CD4-positive, alpha-beta memory T cell (primary cell): ENCODE data around the gene FKBP6. TPM values are rescaled to one million over a fixed set of nuclear protein-coding genes. Genes with fewer than 3 reads are reported as not detected.
"Not testable (repeated sequence)": the region's sequence is repeated elsewhere in the genome, so short reads cannot be mapped to it uniquely, and the experiment has no call there.

Source experiments
- CTCF ChIA-PET: fragments of 350-600 bp; sonication (Branson Sonifier 250); formaldehyde crosslinking; loops from one replicate; lab custom pipeline; 2021; ENCODE audit warnings: inconsistent platforms; ENCODE audit not compliant: partially characterized antibody; lab: Charles Lee
- POLR2A ChIA-PET: fragments of 350-600 bp; sonication (Branson Sonifier 250); formaldehyde crosslinking; loops from one replicate; lab custom pipeline; 2021; ENCODE audit not compliant: partially characterized antibody; lab: Charles Lee
- DNase-seq, 5 donors: peaks; one replicate each; pipeline versions ENCODE4 v3.0.0 to v3.0.0-alpha.2; 2020 to 2022; ENCODE audit warnings: mixed read lengths in 1 of 5
- H3K27ac ChIP-seq: one replicate; pipeline ENCODE4 v1.7.0; 2013; ENCODE audit warnings: low read depth, low read length
- H3K27me3 ChIP-seq: 2 replicates; pipeline ENCODE4 v1.7.0; 2013; ENCODE audit warnings: mild to moderate bottlenecking, low read length, moderate library complexity; ENCODE audit not compliant: insufficient read depth
- H3K36me3 ChIP-seq: 2 replicates; pipeline ENCODE4 v1.7.0; 2013; ENCODE audit warnings: mild to moderate bottlenecking, low read length, moderate library complexity; ENCODE audit not compliant: insufficient read depth
- H3K4me1 ChIP-seq: 2 replicates; pipeline ENCODE4 v1.7.0; 2013; ENCODE audit warnings: mild to moderate bottlenecking, low read length, moderate library complexity; ENCODE audit not compliant: insufficient read depth
- H3K4me3 ChIP-seq, 2 donors: one replicate each; pipeline ENCODE4 v1.7.0; 2013; ENCODE audit warnings: low read length in 2 of 2, mild to moderate bottlenecking in 1 of 2
- H3K9me3 ChIP-seq, 2 donors: one replicate each; pipeline ENCODE4 v1.7.0; 2013; ENCODE audit warnings: low read length in 2 of 2, control low read depth in 1 of 2; ENCODE audit not compliant: control insufficient read depth in 1 of 2
- H3K27ac Mint-ChIP-seq, 7 donors: one replicate each; pipeline ENCODE4 v1.8.0; 2020 to 2021; ENCODE audit warnings: mixed read lengths in 7 of 7, mild to moderate bottlenecking in 6 of 7, inconsistent platforms in 3 of 7, moderate library complexity in 3 of 7
- H3K27me3 Mint-ChIP-seq, 2 donors: one replicate each; pipeline ENCODE4 v1.8.0; 2020 to 2021; ENCODE audit warnings: mixed read lengths in 2 of 2
- H3K36me3 Mint-ChIP-seq, 2 donors: one replicate each; pipeline ENCODE4 v1.8.0; 2020 to 2021; ENCODE audit warnings: mixed read lengths in 2 of 2, inconsistent platforms in 1 of 2, mild to moderate bottlenecking in 1 of 2
- H3K4me1 Mint-ChIP-seq, 4 donors: one replicate each; pipeline ENCODE4 v1.8.0; 2020 to 2021; ENCODE audit warnings: mixed read lengths in 4 of 4, mild to moderate bottlenecking in 1 of 4
- H3K4me3 Mint-ChIP-seq, 8 donors: one replicate each; pipeline ENCODE4 v1.8.0; 2020 to 2021; ENCODE audit warnings: mixed read lengths in 8 of 8, mild to moderate bottlenecking in 7 of 8, moderate library complexity in 6 of 8, inconsistent platforms in 3 of 8
- H3K9me3 Mint-ChIP-seq, 8 donors: one replicate each; pipeline ENCODE4 v1.8.0; 2020 to 2021; ENCODE audit warnings: mixed read lengths in 8 of 8, mild to moderate bottlenecking in 5 of 8, inconsistent platforms in 3 of 8, moderate library complexity in 1 of 8
- intact Hi-C: fragments of 100-400 bp; cut with micrococcal nuclease; formaldehyde crosslinking; loops from one replicate; pipeline ENCODE4 v1.15.1; 2023
- polyA plus RNA-seq, 2 donors: library from polyadenylated mRNA; unstranded; fragments of 300-500 nt; fragmentation: Illumina TruSeq; gene quantifications; one replicate each; pipeline ENCODE4 v1.2.3, GENCODE V29; 2021
- total RNA-seq, 2 experiments: library from RNA; stranded (reverse); gene quantifications; one replicate each; pipeline ENCODE4 v1.2.3, GENCODE V29; 2021

Gene FKBP6
- total and polyA plus RNA-seq, 4 experiments from 2014 or later, result not detected

DNA sequence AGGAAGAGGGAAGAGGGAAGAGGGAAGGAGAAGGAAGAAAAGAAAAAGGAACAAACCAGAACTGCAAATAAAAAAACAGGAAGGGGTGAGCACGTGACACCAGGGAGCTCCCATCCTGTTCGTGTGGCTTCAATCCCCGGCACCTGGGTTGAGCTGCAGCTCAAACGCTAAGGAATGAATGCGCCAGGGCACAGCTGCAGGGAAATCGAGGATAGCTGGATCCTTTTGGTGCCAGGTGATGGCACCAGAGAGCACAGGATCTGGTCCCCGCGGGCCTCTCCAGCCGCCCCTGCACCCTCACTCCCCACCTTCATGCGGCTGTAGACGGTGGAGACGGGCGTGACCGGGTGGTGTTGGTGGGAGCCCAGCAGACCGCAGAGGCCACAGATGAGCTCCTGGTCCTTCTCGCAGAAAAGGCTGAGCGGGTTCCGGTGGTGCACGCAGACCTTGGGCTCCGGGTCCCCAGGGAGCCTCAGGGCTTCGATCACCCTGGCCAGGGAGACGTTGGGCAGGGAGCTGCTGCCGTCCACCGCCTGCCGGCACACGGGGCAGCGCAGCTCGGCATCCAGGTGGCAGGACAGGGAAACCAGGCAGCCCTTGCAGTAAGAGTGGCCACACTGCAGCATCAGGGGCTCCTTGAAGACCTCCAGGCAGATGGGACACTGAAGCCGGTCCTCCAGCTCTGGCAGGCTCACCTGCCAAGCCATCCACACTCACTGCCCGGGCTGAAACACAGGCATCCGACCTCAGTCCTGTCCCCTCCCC, 3.7 kb upstream of the FKBP6 start:
- not testable (repeated sequence) for H3K27me3 Mint-ChIP-seq, H3K27ac ChIP-seq, H3K36me3 Mint-ChIP-seq, H3K9me3 Mint-ChIP-seq, H3K9me3 ChIP-seq, H3K27me3 ChIP-seq, H3K36me3 ChIP-seq, H3K4me1 ChIP-seq
- H3K4me3 Mint-ChIP-seq, result peak overlapping the region; percentile 51 to 80 (median 75)
- POLR2A ChIA-PET, result interaction anchor here (0.5 to 1.1 kb wide), 4 partner anchors 9 to 15 kb away, joined by 3 read pairs; no protein-coding TSS in a partner anchor
- peak in 4 of 5 donors; percentile 31 to 50 (median 40) for DNase-seq
- CTCF ChIA-PET, result interaction anchor here (0.6 to 3.6 kb wide), 17 partner anchors 8 to 197 kb away, joined by 3 to 39 read pairs (median 3); partner anchors contain the start of genes BAZ1B and NSUN5
- peak overlapping the region in 1 of 2 donors; percentile 15 for H3K4me3 ChIP-seq
- intact Hi-C loops, result loop anchor here (1.0 kb wide), 1 partner anchor 127 kb away; no protein-coding TSS in a partner anchor
- peak overlapping the region in 4 of 7 donors; percentile 40 to 75 (median 52) for H3K27ac Mint-ChIP-seq
- H3K4me1 Mint-ChIP-seq, result peaks cover 0 to 11% (median 8%) of the 10 kb centered on the region in 4 donors

DNA sequence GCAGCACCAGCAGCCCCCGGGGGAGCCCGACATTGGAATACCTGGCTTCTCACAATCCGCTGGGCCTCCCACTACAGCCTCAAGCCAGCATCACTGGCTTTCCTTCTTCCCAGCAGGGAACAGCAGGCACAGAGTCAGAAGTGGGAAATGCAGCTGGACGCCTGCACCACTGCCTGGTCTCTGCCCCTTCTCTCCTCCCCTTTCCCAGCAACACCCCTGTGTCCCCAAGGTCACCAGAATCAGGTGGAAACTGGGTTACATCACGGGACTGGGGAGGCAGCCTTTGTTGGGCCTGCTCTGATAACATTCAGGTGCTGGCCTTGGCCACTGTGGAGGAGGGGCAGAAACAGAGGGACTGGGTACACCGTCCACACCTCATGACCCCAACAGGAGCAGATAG, 2.5 kb upstream of the FKBP6 start:
- H3K9me3 Mint-ChIP-seq, H3K36me3 ChIP-seq, DNase-seq, H3K27me3 ChIP-seq, H3K27ac ChIP-seq, POLR2A ChIA-PET, H3K27me3 Mint-ChIP-seq, intact Hi-C loops, H3K27ac Mint-ChIP-seq, H3K4me3 ChIP-seq, H3K9me3 ChIP-seq, H3K36me3 Mint-ChIP-seq, H3K4me1 ChIP-seq: not testable (repeated sequence)
- Mint-ChIP-seq H3K4me3 (peak overlapping the region in 1 of 8 donors; percentile 43), H3K4me1 (peaks cover 0 to 11% (median 8%) of the 10 kb centered on the region in 4 donors)
- CTCF ChIA-PET, result interaction anchor here (1.8 to 3.6 kb wide), 2 partner anchors 9 to 127 kb away, joined by 7 to 39 read pairs; no protein-coding TSS in a partner anchor

DNA sequence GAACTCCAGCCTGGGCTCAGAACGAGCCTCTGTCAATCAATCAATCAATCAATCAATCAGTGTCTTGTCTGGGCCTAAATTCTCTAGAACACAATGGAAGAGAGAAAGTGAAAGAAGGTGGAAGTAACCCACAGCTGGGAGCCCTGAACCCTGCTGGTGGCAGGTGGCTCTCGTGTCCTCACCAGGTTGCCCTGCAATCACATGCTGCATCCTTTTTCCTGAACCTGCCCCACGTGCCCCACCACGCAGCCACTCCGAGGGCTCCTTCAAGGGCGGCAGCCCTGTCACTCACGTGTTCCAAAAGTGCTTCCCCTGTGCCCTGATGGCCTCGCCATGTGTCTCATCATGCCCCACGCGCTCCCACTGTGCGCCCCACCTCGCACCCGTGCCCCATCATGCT, 512 bp upstream of the FKBP6 start:
- POLR2A ChIA-PET, H3K4me1 ChIP-seq, H3K27ac Mint-ChIP-seq, H3K9me3 Mint-ChIP-seq, H3K27me3 Mint-ChIP-seq, H3K4me3 Mint-ChIP-seq, H3K36me3 ChIP-seq, H3K27me3 ChIP-seq, intact Hi-C loops, H3K27ac ChIP-seq, H3K4me3 ChIP-seq, DNase-seq, H3K36me3 Mint-ChIP-seq, H3K9me3 ChIP-seq, CTCF ChIA-PET: not testable (repeated sequence)
- H3K4me1 Mint-ChIP-seq, result peaks cover 0 to 11% (median 8%) of the 10 kb centered on the region in 4 donors

DNA sequence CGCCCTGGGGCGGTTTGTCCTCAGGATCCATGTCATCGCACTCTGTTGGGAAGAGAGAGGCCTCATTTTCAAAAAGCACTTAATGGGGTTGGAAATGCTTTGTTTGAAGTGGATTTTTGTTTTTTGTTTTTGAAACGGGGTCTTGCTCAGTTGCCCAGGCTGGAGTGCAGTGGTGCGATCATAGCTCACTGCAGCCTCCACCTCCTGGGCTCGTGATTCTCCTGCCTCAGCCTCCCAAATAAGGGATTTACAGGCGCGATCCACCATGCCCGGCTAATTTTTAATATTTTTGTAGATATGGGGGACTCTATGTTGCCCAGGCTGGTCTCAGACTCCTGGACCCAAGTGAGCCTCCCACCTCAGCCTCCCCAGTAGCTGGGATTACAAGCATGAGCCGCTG, 735 bp downstream of the FKBP6 start:
- peaks cover 1 to 3% of the 10 kb centered on the region in 2 donors for H3K27me3 Mint-ChIP-seq
- Histone ChIP-seq H3K4me3 (no peak overlapping the region), H3K27ac (no peak overlapping the region), H3K4me1 (peaks cover 4% of the 10 kb centered on the region), H3K27me3 (no peaks in the 10 kb centered on the region), H3K9me3 (no peaks in the 10 kb centered on the region), H3K36me3 (no peaks in the 10 kb centered on the region)
- H3K27ac Mint-ChIP-seq, result no peak overlapping the region
- intact Hi-C loops, result no loop called here
- peaks cover 0 to 8% (median 7%) of the 10 kb centered on the region in 4 donors for H3K4me1 Mint-ChIP-seq
- POLR2A ChIA-PET, result no interaction called here
- peaks cover 0 to 2% (median 0%) of the 10 kb centered on the region in 8 donors for H3K9me3 Mint-ChIP-seq
- H3K4me3 Mint-ChIP-seq, result no peak overlapping the region
- CTCF ChIA-PET, result no interaction called here
- H3K36me3 Mint-ChIP-seq, result no peaks in the 10 kb centered on the region
- no peak for DNase-seq

- no peak overlapping the region for H3K27ac Mint-ChIP-seq
- H3K4me1 ChIP-seq, result no peaks in the 10 kb centered on the region
- peaks cover 0 to 1% (median 0%) of the 10 kb centered on the region in 4 donors for H3K4me1 Mint-ChIP-seq
- intact Hi-C loops, result no loop called here
- no peaks in the 10 kb centered on the region for H3K9me3 ChIP-seq
- H3K27ac ChIP-seq, result no peak overlapping the region
- CTCF ChIA-PET, result interaction anchor here (0.6 kb wide), 1 partner anchor 10 kb away, joined by 3 read pairs; no protein-coding TSS in a partner anchor
- H3K27me3 Mint-ChIP-seq, result peaks cover 1 to 3% of the 10 kb centered on the region in 2 donors
- DNase-seq, result no peak
- peaks cover 0 to 2% (median 0%) of the 10 kb centered on the region in 8 donors for H3K9me3 Mint-ChIP-seq
- H3K4me3 ChIP-seq, result no peak overlapping the region
- H3K4me3 Mint-ChIP-seq, result no peak overlapping the region
- H3K36me3 Mint-ChIP-seq, result no peaks in the 10 kb centered on the region
- H3K36me3 ChIP-seq, result no peaks in the 10 kb centered on the region
- H3K27me3 ChIP-seq, result no peaks in the 10 kb centered on the region
- POLR2A ChIA-PET, result no interaction called here
These were observed 2.1 kb downstream of the FKBP6 start for GRCh38 chr7:73329861-73330581.

GRCh38 chr7:73330772-73331171, 2.8 kb downstream of the FKBP6 start:
- H3K36me3 ChIP-seq, result no peaks in the 10 kb centered on the region
- no peaks in the 10 kb centered on the region for H3K9me3 Mint-ChIP-seq
- H3K27ac Mint-ChIP-seq, result no peak overlapping the region
- no peaks in the 10 kb centered on the region for H3K9me3 ChIP-seq
- peaks cover 0 to 1% (median 0%) of the 10 kb centered on the region in 4 donors for H3K4me1 Mint-ChIP-seq
- intact Hi-C loops, result no loop called here
- H3K27me3 ChIP-seq, result no peaks in the 10 kb centered on the region
- no peak overlapping the region for H3K4me3 Mint-ChIP-seq
- no peak for DNase-seq
- H3K27me3 Mint-ChIP-seq, result peaks cover 1 to 3% of the 10 kb centered on the region in 2 donors
- ChIA-PET POLR2A (no interaction called here), CTCF (interaction anchor here (0.6 kb wide), 1 partner anchor 10 kb away, joined by 3 read pairs; no protein-coding TSS in a partner anchor)
- H3K4me1 ChIP-seq, result no peaks in the 10 kb centered on the region
- H3K27ac ChIP-seq, result no peak overlapping the region
- no peak overlapping the region for H3K4me3 ChIP-seq
- no peaks in the 10 kb centered on the region for H3K36me3 Mint-ChIP-seq

GRCh38 chr7:73332447-73332846, 4.5 kb downstream of the FKBP6 start:
- Mint-ChIP-seq H3K27ac (no peak overlapping the region), H3K4me1 (peaks cover 0 to 1% (median 0%) of the 10 kb centered on the region in 4 donors), H3K36me3 (no peaks in the 10 kb centered on the region), H3K27me3 (peaks cover 1 to 3% of the 10 kb centered on the region in 2 donors), H3K9me3 (no peaks in the 10 kb centered on the region), H3K4me3 (no peak overlapping the region)
- DNase-seq, result no peak
- H3K27me3 ChIP-seq, result no peaks in the 10 kb centered on the region
- no peak overlapping the region for H3K27ac ChIP-seq
- H3K36me3 ChIP-seq, result no peaks in the 10 kb centered on the region
- no peak overlapping the region for H3K4me3 ChIP-seq
- intact Hi-C loops, result no loop called here
- POLR2A ChIA-PET, result no interaction called here
- no peaks in the 10 kb centered on the region for H3K4me1 ChIP-seq
- no peaks in the 10 kb centered on the region for H3K9me3 ChIP-seq
- CTCF ChIA-PET, result no interaction called here
